K562 (cell line): ENCODE measurements around the gene ANKRD10. TPM values are rescaled to one million over a fixed set of nuclear protein-coding genes. Genes with fewer than 3 reads are reported as not detected.
A peak's percentile ranks its signal among the peaks of the same experiment; 100 is the strongest.

Source experiments
- GTF2E2 ChIP-seq: fragments of 200-800 bp; sonication (Bioruptor generic); IDR thresholded peaks from 2 replicates; pipeline ENCODE4 v1.6.1; 2016; ENCODE audit warnings: missing genetic modification characterization, missing compliant biosample characterization
- NR2C1 ChIP-seq, 2 experiments: fragments of 450-650 bp; IDR thresholded peaks; 2 replicates each; pipeline ENCODE4 v1.6.1; 2017; ENCODE audit warnings: mild to moderate bottlenecking in 2 of 2, antibody characterized with exemption in 1 of 2, inconsistent platforms in 1 of 2, missing compliant biosample characterization in 1 of 2, missing genetic modification characterization in 1 of 2
- SOX6 ChIP-seq: fragments of 450-650 bp; IDR thresholded peaks from 2 replicates; pipeline ENCODE4 v1.6.1; 2014; ENCODE audit warnings: mild to moderate bottlenecking
- ZNF431 ChIP-seq: sonication (generic); formaldehyde crosslinking; IDR thresholded peaks from 2 replicates; pipeline ENCODE4 v1.8.0; 2022; ENCODE audit warnings: mild to moderate bottlenecking, missing genetic modification reagents
- polyA plus RNA-seq, 8 experiments: library from polyadenylated mRNA; depleted of rRNA in 4 of 8; stranded (reverse) in 5 of 8; unstranded in 3 of 8; fragments of >200 nt; fragmentation: Nextera tagmentation in 2 of 8; fragmentation: Illumina TruSeq in 1 of 8; extraction: Ambion mirVana in 2 of 8; extraction: Trizol in 1 of 8; gene quantifications; 2 replicates each; pipeline versions ENCODE4 v1.2.1 to v1.2.3, GENCODE V29; 2011 to 2014; ENCODE audit warnings: inconsistent platforms in 1 of 8, missing spikeins in 1 of 8
- total RNA-seq, 7 experiments: library from RNA; depleted of rRNA in 6 of 7; stranded (reverse); fragments of >200 nt in 6 of 7; fragmentation: Illumina TruSeq in 2 of 7; extraction: Trizol in 2 of 7; gene quantifications; 2 replicates each; pipeline versions ENCODE4 v1.2.1 to v1.2.3, GENCODE V29; 2011 to 2021; ENCODE audit warnings: low replicate concordance in 1 of 7
- TF ChIP-seq, protein P1 (sequence below), 2 experiments: fragments of 450-650 bp in 1 of 2; sonication (generic) in 1 of 2; formaldehyde crosslinking in 1 of 2; IDR thresholded peaks; 2 replicates each; pipeline versions ENCODE4 v1.7.1 to v1.9.0; 2016 to 2022; ENCODE audit warnings: inconsistent platforms in 1 of 2, mild to moderate bottlenecking in 1 of 2, missing genetic modification reagents in 1 of 2
- TF ChIP-seq, protein P2 (sequence below): fragments of 450-650 bp; IDR thresholded peaks from 2 replicates; pipeline ENCODE4 v1.6.1; 2016; ENCODE audit warnings: low read depth
- TF ChIP-seq, protein P3 (sequence below), 2 experiments: IDR thresholded peaks; 2 replicates each; pipeline ENCODE4 v1.6.1; 2011; ENCODE audit warnings: borderline replicate concordance in 1 of 2, control low read depth in 1 of 2, low read depth in 1 of 2, low read length in 1 of 2, mild to moderate bottlenecking in 1 of 2, mixed read lengths in 1 of 2, moderate library complexity in 1 of 2; ENCODE audit not compliant: insufficient read depth in 1 of 2, insufficient read length in 1 of 2, poor library complexity in 1 of 2, severe bottlenecking in 1 of 2; ENCODE audit errors: extremely low read depth in 1 of 2

ANKRD10 gene
- total and polyA plus RNA-seq, 9 of the 15 experiments (the other 6 are each of a cell fraction or from before 2014, with no cell fraction given) = 21.7 to 183 (median 45.0) TPM

DNA sequence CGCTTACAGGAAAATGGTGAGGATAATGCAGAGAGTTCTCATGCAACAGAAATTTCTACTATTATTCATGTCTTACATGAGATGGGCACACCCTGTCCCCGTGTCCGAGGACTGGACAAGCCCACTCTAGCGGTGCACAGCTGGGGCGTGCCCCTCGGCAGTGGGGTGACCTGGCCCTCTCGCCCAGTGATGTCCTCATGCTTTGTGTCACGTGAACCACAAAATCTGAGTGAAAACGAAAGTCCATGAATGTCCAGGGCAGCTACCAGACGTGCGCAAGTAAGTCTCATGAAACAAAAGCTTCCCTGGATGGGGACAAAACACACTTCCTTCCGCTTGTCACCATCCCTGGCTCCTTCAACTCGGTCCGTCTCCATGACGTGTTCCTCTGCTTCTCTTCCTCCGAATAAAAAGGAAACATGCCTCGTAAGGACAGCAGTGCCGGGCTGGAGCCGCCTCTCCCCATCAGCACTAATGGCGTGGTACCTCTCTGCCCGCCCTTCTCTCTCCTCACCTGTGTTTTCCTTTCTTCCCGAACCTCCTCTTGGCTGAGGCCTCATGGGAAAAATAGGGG, 45.6 kb downstream of the ANKRD10 start (continued):
- TF ChIP-seq, protein P1, sequence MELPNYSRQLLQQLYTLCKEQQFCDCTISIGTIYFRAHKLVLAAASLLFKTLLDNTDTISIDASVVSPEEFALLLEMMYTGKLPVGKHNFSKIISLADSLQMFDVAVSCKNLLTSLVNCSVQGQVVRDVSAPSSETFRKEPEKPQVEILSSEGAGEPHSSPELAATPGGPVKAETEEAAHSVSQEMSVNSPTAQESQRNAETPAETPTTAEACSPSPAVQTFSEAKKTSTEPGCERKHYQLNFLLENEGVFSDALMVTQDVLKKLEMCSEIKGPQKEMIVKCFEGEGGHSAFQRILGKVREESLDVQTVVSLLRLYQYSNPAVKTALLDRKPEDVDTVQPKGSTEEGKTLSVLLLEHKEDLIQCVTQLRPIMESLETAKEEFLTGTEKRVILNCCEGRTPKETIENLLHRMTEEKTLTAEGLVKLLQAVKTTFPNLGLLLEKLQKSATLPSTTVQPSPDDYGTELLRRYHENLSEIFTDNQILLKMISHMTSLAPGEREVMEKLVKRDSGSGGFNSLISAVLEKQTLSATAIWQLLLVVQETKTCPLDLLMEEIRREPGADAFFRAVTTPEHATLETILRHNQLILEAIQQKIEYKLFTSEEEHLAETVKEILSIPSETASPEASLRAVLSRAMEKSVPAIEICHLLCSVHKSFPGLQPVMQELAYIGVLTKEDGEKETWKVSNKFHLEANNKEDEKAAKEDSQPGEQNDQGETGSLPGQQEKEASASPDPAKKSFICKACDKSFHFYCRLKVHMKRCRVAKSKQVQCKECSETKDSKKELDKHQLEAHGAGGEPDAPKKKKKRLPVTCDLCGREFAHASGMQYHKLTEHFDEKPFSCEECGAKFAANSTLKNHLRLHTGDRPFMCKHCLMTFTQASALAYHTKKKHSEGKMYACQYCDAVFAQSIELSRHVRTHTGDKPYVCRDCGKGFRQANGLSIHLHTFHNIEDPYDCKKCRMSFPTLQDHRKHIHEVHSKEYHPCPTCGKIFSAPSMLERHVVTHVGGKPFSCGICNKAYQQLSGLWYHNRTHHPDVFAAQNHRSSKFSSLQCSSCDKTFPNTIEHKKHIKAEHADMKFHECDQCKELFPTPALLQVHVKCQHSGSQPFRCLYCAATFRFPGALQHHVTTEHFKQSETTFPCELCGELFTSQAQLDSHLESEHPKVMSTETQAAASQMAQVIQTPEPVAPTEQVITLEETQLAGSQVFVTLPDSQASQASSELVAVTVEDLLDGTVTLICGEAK (IDR thresholded peaks at IDR 0.05) = peak; percentile 73
- TF ChIP-seq, protein P1 (CRISPR knock-in tag; IDR thresholded peaks at IDR 0.05) = no peak
- TF ChIP-seq SOX6 (0 out of 2 replicates have a peak, but pooled peaks have one; percentile 31), NR2C1 (IDR thresholded peaks at IDR 0.05) (no peak), NR2C1 (tag; IDR thresholded peaks at IDR 0.05) (peak; percentile 32; the same call in 1 of the 2 replicates), ZNF431 (0 out of 2 replicates have a peak, but pooled peaks have one; percentile 19), GTF2E2 (0 out of 2 replicates have a peak, but pooled peaks have one; percentile 52)
- TF ChIP-seq, protein P2, sequence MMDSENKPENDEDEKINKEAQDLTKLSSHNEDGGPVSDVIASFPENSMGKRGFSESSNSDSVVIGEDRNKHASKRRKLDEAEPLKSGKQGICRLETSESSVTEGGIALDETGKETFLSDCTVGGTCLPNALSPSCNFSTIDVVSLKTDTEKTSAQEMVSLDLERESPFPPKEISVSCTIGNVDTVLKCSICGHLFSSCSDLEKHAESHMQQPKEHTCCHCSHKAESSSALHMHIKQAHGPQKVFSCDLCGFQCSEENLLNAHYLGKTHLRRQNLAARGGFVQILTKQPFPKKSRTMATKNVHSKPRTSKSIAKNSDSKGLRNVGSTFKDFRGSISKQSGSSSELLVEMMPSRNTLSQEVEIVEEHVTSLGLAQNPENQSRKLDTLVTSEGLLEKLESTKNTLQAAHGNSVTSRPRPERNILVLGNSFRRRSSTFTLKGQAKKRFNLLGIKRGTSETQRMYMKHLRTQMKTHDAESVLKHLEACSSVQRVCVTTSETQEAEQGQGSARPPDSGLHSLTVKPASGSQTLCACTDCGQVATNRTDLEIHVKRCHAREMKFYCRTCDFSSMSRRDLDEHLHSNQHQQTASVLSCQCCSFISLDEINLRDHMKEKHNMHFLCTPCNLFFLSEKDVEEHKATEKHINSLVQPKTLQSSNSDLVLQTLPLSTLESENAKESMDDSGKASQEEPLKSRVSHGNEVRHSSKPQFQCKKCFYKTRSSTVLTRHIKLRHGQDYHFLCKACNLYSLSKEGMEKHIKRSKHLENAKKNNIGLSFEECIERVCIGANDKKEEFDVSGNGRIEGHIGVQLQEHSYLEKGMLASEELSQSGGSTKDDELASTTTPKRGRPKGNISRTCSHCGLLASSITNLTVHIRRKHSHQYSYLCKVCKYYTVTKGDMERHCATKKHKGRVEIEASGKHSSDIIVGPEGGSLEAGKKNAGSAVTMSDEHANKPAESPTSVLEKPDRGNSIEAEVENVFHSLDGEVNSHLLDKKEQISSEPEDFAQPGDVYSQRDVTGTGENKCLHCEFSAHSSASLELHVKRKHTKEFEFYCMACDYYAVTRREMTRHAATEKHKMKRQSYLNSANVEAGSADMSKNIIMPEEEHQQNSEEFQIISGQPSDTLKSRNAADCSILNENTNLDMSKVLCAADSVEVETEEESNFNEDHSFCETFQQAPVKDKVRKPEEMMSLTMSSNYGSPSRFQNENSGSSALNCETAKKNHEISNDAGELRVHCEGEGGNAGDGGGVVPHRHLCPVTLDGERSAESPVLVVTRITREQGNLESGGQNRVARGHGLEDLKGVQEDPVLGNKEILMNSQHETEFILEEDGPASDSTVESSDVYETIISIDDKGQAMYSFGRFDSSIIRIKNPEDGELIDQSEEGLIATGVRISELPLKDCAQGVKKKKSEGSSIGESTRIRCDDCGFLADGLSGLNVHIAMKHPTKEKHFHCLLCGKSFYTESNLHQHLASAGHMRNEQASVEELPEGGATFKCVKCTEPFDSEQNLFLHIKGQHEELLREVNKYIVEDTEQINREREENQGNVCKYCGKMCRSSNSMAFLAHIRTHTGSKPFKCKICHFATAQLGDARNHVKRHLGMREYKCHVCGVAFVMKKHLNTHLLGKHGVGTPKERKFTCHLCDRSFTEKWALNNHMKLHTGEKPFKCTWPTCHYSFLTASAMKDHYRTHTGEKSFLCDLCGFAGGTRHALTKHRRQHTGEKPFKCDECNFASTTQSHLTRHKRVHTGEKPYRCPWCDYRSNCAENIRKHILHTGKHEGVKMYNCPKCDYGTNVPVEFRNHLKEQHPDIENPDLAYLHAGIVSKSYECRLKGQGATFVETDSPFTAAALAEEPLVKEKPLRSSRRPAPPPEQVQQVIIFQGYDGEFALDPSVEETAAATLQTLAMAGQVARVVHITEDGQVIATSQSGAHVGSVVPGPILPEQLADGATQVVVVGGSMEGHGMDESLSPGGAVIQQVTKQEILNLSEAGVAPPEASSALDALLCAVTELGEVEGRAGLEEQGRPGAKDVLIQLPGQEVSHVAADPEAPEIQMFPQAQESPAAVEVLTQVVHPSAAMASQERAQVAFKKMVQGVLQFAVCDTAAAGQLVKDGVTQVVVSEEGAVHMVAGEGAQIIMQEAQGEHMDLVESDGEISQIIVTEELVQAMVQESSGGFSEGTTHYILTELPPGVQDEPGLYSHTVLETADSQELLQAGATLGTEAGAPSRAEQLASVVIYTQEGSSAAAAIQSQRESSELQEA = no peak
- TF ChIP-seq, protein P3, sequence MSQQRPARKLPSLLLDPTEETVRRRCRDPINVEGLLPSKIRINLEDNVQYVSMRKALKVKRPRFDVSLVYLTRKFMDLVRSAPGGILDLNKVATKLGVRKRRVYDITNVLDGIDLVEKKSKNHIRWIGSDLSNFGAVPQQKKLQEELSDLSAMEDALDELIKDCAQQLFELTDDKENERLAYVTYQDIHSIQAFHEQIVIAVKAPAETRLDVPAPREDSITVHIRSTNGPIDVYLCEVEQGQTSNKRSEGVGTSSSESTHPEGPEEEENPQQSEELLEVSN (IDR thresholded peaks at IDR 0.05; ENCODE audit: borderline replicate concordance in 1 of 2, extremely low read depth in 1 of 2, insufficient read depth in 1 of 2, insufficient read length in 1 of 2, low read depth in 1 of 2, low read length in 1 of 2, poor library complexity in 1 of 2, severe bottlenecking in 1 of 2) = peak in 1 of 2 experiments; percentile 11
